Germinal center (tissue), 1 donor: ENCODE measurements around the gene SSH3.
A peak's percentile ranks its signal among the peaks of the same experiment; 100 is the strongest.
"Not testable (repeated sequence)": the region's sequence is repeated elsewhere in the genome, so short reads cannot be mapped to it uniquely, and the experiment has no call there.

Source experiments
- DNase-seq: peaks from one replicate; pipeline ENCODE4 v3.0.0; 2012; ENCODE audit warnings: mixed read lengths, low spot score

SSH3 gene

DNA sequence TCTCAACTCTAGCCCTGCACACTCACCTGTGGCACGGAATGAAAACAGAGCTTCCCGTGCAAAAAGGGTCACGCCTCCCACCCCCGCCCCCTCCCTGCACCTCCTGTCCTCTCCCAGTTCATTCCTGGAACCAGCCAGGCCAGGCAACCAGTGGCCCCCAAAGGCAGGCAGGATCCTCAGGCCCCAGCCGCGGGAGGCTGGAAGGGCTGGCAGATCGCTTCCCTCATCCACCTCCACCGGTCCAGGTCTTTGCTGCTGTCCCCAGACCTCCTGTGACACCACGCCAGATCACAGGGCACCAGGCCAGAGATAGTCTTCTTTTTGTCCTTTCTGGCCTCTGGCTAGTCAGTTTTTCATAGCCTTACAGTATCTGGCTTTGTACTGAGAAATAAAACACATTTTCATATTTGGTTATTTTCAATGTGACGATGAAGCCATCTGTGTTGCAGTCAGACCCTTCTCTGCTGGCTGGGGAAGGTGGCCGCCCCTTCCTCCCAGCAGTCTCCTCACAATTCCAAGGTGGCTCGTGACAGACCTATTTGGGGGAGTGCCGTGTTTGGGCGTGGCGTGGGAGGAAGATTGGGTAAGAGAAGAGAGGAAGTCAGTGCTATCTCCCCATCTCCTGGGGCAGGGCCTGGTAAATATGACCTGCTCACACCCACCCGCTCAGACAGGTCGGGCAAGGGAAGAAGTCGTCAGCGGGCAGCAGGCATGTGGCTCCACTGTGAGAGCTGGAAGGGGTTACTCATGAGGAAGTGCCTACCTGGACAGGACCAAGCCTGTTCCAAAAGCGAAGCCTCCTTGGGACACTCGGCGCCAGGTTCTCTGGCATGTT, 9.1 kb downstream of the SSH3 start:
- DNase-seq = no peak

DNA sequence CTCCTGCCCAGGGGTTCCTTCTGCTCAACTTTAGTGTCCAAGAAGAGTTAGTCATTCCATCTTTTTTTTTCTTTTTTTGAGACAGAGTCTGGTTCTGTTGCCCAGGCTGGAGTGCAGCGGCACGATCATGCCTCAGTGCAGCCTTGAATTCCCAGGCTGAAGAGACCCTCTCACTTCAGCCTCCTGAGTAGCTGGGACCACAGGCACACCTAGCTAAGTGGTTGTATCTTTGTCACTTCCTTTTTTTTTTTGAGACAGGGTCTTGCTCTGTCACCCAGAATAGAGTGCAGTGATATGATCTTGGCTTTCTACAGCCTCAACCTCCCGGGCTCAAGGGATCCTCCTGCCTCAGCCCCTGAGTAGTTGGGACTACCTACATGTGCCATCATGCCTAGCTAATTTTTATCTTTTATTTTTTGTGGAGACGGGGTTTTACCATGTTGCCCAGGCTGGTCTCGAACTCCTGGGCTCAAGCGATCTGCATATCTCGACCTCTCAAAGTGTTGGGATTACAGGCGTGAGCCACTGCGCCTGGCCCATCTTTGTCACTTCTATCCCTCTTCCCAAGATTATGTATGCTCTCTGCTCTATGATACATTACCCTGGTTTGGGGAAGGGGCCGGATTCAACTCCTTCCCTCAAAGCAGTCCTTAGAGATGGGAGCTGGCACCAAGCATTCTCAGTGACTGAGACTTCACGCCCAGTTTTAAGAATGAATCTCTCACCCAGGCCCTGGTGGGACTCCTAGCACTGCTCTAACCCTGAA, 10.0 kb downstream of the SSH3 start:
- no peak for DNase-seq

DNA sequence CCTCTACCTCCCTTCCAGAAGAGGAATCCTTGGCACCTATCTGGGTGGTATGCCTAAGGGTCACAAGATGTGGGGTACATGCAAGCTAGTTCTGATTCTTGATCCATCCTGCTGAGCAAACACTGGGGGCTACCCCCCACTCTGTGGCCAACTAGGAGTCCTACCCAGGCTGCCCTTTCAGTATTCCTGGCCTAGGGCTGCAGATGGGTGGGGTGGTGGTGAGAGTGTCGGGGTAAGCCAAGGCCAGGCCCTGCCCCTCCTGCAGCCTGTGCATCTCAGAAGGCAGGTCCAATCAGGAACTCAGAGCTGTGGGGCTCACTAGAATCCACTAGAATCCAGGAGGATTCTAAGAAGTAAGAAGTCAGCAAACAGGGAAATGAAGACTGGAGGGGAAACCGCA, 10.9 kb downstream of the SSH3 start:
- DNase-seq = no peak

DNA sequence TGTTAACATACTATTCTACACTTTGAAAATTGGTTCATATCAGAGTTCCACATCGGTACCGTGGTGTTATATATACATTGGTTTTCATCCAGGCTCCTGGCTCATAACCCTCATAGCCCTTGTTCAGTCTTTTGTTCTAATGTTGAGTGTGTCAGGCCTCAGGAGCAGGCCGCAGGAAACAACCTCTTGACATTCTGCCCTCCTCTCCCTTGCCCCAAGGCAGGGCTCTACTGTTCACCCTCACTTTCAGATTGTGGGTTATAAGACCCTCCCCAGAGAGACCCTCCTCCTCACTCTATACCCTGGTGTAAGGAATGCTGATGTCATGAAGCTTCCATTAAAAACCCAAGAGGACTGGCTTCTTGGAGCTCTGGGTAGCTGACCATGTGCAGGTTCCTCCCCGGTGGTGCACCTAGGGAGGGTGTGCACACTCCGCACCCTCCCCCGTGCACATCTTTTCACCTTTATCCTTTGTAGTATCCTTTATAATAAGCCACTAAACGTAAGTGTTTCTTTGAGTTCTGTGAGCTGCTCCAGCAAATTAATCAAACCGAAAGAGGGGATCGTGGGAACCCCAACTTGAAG, 12.1 kb downstream of the SSH3 start:
- DNase-seq = no peak

DNA sequence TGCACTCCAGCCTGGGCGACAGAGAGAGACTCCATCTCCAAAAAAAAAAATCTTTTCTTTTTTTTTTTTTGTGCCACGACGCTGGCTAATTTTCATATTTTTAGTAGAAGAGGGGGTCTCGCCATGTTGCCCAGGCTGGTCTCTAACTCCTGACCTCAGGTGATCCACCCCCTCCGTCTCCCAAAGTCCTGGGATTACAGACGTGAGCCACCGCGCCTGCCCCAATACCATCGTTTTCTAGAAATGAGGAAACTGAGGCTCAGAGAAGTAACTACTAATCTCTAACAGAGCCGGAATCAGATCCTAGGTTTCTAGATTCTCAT, 13.5 kb downstream of the SSH3 start:
- no peak for DNase-seq

DNA sequence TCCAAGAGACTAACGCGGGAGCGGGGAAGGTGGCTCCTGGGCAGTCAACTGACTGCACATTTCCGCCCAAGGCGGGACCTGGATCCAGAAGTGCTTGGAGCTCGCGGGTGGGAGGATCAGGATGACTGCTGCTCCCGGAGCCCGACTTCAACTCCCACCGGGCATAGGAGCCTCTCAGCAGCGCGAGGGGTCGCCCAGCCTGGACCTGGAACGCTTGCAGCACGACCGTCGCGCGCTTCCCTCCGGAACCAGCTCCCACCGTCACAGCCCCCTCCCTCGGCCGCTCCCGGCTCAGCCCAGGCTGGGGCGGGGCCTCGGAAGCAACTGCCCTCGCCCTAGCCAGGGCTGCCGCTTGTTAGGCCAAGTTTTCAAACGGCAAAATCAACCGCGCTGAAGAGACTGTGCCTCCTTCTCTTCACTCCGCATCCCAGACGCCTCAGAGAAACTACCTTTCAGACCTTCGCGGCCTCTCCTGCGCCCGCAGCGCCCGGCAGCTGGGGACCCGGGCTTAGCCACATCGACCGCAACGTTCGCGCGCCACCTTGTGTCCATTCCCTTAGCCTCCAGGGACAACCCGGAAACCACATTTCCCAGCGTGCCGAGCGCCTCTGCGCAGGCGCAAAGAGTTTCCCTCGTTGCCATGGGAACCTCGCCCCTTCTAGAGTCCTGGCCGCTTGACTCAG, 14.0 kb downstream of the SSH3 start:
- peak; percentile 99 for DNase-seq

DNA sequence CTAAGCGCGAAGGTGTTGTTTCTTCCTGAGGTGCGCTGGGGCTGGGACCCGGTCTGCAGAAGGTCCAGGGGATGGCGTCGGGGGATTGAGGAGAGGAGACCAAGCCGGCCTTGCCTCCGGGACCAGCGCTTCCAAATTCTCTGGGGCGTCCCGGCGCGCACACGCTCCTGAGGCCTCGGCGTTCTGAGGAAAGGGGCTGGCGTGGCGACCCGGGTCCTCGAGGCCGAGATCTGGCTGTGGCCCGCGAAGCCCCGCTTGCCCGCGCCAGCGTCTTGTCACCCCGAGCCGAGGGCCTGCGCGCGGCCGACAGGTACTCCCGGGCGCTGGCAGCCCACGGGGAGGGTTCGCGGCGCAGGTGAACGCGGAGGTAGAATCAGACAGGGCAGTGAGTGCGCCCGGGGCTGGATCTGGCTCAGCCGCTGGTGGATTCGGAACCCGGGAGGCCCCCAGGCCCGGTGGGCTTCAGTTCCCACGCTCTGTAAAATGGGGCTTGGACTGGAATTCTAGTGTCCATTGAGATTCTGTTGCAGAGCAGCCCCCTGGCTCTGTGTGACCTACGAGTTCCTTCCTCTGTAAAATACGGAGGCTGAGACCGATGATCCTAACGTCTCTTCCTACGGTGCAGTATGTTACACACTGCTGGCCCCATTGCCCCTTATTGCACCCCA, 14.7 kb downstream of the SSH3 start:
- DNase-seq = peak; percentile 56

DNA sequence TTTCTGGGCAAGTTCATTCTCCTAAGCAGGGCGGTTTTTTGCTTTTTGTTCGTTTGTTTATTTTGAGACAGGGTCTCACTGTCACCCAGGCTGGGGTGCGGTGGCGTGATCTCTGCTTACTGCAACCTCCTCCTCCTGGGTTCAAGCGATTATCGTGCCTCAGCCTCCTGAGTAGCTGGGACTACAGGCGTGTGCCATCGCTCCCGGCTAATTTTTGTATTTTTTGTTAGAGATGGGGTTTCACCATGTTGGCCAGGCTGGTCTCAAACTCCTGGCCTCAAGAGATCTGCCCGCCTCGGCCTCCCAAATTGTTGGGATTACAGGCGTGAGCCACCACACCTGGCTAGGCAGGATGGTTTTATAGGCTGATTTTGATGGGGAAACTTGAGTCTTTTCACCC, 15.5 kb downstream of the SSH3 start:
- not testable (repeated sequence) for DNase-seq

DNA sequence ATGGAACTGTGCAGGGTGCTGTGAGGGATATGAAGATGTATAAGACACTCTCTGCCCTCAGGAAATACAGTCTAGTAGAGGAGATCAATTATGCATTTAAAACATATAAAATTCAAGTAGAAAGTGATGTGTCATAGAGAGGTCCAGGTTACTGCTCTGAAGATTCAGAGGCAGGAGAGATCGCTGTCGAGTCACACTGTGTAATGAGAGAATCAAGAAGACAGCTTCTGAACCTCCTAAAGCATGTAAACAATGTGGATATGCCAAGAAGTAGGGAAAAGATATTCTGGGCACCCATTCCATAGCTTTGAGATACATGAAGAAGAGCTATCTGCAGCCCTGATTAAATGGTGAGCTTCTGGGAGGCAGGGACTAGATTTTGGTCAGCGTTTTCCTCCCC, 16.7 kb downstream of the SSH3 start:
- no peak for DNase-seq

DNA sequence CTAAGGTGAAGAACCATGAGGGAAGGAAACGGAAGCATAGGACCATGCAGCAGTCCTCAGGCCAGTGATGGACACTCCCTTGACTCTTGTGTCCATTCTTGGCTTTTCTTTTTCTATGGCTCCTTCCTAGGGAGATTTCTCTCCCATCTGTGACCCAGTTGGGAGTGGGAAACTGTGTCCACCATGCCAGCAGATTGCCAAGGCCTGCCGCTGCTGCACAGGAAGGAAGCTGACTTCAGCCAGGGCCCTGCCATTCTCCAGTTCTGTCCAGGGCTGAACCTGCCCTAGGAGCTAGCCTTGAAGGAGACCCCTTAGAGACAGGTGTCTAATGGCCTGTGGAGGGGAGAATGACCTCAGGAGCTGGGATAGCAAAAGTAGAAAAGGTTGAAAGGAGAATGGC, 17.4 kb downstream of the SSH3 start:
- no peak for DNase-seq

DNA sequence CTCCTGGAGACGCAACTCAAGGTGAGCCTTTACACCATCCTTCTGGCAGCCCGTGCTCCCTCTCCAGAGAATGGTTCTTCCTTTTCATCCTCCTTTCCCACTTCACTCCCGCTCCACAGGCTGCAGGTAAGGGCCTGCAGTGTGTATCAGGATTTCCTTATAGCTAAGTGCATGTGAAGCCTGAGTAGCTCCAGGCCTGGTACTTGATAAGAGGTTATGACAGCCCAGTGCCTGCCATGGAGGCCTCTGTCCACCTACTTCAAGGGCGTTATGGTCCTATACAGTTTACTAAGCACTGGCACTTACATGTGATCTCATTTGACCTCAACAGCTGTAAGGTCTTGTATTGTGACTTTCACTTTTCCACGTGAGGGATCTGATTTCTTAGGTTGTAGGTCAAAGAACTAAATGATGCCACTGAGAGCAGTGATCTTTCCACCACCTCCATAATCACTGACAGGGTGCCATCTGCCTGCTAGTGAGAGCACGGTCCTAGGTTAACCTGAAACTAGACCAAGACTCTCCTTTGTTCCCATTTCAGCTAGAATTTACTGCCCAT, 18.1 kb downstream of the SSH3 start:
- no peak for DNase-seq

DNA sequence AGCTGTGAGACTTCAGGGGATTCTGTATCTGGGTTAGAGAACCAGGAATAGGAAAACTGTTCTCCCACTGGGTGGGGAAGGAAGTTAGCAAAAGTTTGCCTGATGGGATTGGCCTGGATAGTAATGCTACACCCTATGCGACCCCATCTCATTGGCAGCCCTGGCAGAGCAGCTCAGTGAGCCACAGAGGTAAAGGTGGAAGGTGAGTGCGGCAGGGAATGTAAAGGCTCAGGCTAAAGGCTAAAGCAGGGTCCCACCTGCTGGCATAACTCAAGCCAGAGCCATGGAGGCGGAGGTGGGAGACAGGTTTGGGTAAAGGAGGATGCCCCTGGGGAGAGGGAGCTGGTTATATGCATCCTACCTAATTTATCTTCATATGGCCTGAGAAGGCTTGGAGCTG, 18.7 kb downstream of the SSH3 start:
- no peak for DNase-seq

DNA sequence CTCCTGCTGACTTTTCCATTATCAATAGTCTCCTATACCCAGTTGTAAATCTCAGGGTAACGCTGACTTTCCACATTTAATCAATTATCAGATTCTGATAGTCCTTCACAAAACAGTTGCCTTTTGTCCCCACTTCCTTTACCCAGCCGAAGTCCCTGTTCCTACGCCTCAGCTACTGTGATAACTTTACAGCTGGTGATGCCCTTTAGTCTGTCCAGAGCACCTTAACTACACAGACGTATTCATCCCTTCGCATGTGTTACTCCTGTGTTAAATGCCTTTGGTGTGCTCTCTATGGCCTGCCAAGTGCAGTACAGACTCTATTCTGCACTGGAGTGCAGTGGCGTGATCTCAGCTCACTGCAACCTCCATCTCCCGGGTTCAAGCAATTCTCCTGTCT, 20.2 kb downstream of the SSH3 start:
- DNase-seq = peak; percentile 1

DNA sequence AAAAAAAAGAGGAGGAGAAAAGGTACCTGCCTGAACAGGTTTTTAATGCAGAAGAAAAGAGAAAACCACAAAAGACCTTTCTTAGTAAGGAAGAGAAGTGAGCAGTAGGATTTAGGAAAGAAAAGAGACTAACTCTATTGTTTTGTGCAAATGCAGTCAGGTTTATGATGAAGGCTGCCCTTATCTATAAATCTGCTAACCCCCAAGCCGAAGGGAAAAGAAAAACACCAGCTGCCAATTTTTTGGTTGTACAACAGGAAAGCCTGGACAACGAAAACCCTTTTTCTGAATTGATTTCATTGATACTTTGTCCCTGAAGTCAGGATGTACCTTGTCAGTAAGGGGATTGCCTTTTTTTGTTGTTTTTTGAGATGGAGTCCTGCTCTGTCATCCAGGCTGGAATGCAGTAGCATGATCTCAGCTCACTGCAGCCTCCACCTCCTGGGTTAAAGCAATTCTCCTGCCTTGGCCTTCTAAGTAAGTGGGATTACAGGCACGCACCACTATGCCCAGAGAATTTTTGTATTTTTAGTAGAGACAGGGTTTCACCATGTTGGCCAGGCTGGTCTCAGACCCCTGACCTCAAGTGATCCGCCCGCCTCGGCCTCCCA, 28.9 kb downstream of the SSH3 start:
- no peak for DNase-seq

DNA sequence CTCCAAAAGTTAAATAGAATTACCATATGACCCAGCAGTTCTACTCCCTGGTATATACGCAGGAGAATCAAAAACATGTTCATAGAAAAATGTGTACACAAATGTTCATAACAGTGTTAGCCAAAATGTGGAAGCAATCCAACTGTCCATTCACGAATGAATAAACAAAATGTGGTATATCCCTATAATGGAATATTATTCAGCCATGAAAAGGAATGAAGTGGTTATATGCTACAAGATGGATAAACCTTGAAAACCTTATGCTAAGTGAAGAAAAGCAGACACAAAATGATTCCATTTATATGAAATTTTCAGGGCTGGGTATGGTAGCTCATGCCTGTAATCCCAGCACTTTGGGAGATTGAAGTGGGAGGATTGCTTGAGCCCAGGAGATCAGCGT, 33.9 kb downstream of the SSH3 start:
- DNase-seq = no peak

DNA sequence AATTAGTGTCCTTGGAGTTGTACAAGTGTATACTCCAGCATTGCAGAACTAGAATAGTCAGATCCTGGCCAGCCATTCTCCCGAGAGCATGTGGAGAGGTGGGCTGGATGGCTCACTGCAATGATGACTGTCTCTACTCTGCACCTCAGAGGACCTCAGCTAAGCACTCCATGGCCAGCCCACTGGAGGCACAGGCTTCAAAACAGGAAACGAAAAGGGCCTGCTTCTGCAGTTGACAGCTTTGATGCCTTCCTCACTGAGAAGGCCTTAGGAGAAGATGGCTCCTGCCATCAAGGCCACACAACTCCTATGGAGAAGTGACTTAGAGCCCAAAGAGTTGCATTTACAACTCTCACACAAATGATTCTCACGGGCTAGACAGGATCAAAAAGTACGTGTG, 40.9 kb downstream of the SSH3 start:
- no peak for DNase-seq

DNA sequence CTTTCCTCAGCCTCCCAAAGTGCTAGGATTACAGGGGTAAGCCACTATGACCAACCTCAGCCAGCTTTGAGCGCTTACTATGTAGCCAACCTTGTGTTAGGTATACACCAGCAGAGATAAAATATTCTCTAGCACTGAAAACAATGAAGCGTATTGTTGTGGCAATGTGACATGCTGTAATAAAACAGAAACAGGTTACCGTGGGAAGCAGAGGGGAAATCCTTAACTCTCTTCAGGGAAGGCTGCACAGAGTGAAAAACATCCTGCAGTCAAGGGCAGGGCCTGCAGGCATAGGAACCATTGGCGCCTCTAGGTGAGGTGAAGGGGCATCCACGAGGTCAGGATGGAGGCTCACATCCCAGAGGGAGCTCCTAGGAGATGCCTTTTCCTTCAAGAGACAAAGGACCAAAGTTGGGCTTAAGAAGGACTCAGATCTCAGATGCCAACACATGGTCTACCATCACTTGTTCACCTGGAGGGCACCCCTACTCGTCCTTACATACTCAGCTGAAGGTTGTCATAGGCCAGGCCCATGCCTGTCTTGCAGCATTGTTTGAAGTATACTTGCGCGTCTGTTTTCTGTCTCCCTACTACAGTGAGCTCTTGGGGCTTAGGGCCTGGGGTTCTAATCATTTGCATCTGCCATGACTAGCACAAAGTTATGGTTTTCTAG, 42.1 kb downstream of the SSH3 start:
- DNase-seq = no peak

DNA sequence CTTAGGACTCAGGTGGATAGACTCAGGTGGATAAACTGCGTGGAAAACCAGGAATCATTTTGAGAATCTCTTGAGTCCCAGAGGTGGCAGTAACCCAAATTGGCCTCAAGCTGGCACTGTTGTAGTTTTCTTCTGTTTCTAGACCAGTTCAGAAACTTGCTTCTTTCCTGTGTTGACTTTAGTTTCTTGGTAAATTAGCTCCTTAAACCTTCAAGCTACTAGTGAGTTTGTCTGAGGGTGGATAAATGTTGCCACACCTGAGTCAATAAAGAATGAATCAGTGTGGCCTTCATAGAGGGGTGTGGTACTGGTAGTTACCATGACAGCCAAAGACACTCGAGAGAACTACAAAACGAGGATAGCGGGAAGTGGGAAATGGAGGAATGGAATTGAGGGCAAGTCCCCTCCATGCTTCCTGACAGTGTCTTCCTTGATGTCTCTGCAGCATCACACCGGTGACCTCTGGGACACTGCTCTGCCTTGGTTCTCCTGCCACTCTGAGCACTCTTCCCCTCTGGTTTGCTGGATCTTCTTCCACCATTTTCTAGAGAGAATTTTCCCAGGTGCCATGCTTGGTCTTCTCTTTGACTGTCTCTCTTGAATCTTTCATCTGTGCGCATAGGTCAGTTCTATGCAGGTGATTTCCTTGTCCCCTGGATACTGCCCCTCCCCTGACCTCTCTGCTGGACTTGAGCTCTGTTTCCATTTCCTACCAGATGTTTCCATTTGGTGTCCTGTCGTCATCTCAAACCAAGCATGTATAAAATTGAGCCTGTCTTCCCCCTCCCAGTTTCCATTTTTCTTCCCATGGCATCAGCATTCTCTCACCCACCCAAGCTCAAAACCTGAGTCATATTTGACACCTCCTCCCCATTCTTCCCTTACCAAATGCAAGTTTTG, 42.8 kb downstream of the SSH3 start:
- DNase-seq = peak; percentile 15

DNA sequence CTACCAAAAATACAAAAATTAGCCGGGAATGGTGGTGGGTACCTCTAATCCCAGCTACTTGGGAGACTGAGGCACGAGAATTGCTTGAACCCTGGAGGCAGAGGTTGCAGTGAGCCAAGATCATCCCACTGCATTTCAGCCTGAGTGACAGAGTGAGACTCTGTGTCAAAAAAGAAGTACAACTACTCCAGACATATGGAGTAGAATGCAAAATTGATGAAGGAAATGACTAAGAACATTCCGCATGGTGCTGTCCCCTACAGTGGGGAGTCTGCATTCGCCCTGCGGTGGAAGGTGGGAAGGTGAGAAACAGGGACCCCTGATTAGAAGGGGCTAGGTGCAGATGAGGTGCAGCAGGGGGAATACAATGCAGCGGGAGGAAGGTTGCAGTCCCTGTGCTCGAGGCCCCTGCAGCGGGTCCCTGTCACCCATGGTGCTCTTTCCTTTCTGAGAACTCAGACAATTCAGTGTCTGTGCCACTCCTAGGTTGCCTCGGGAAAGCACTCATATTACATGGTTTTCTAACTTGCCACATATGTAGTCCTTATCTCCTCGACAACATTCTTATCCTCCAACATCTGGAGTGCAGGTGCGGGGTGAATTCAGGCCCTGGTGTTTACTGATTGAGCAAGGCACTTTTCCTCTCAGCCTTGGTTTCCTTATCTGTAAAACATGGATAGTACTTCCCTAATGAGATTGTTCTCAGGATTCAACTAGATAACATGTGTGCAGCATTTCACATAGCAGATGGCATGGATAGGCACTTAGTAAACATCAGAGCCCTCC, 44.8 kb downstream of the SSH3 start:
- no peak for DNase-seq
